GM18505 (cell line): Measurements from ENCODE around the gene CKAP5.

Experiments used
- ATAC-seq: cut with Tn5 transposase; IDR thresholded peaks from one replicate; pipeline ENCODE4 v1.9.1; 2021; ENCODE audit not compliant: unreplicated experiment
- POLR2A ChIP-seq: IDR thresholded peaks from 4 replicates; pipeline ENCODE4 v1.6.1; 2011; ENCODE audit warnings: borderline replicate concordance; ENCODE audit not compliant: insufficient read depth, insufficient read length; ENCODE audit errors: extremely low read depth

Gene CKAP5

DNA sequence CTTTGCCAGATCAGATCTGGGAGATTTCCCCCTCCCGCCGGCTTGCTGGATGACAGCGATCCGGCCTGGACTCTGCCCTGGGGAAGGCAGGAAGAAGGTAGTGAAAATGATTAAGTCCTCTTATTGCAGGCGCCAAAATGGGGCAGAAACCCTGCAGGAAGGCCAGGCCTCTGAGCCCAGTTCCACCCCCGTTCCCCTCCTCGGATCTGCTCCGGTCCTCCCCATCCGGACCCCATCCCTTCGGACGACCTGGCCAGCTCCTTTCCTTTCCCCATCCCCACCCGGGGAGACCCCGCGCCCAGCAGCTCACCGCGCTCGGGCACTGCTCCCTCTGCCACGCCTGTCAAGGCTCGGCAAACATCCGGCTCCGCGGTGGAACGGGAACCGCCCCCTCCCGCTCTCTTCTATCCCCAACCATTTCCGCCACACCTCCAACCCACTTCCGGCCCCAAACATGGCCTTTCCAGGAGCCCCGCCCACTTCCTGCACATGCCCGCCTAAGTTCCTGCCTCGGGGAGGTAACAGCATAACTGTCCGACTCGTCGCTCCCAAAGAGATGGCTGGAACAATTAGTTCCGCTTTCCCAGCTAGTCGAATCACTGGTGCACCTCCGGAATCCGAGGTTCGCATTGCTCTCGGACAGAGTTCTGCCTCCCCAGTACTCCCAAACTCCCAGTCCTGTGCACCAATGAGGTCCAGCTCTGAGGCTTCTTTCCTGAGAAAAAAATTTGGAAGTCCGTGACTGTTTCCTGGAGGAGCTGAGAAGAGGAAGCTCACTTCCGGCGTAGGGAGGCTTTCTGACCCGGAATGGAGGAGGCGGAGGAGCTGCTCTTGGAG lies 145.6 kb downstream of the CKAP5 start, which contains the start of the genes ARHGAP1 and ZNF408:
TSS of gene ARHGAP1 (minus strand) at position 379 of the 837 bp plus-strand sequence. CDS start 4,512 bp downstream, outside the sequence.
TSS of gene ZNF408 (plus strand) at position 791 of the 837 bp plus-strand sequence. CDS start at position 808, 17 bp downstream.
- TF ChIP-seq POLR2A: peak; percentile 77
- peak; percentile 94 for ATAC-seq

DNA sequence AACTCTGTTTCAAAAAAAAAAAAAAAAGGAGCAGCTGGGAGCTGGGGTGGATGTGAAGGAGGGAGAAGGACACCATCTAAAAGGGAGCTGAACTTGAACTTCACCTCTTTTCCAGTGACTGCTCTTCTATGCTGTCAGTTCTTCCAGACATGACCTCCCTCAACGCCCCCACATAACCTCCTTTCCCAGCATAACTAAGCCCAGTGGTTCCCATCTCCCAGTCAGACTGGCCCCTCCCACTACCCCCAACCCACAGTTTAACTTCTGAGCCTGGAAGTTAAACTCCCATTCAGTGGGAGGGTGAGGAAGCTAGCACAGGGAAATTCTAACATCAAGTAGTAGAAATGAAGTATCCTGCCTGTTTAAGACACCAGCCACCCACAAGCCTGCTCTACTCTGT lies 147.5 kb downstream of the CKAP5 start:
- no peak for TF ChIP-seq POLR2A
- no peak for ATAC-seq

DNA sequence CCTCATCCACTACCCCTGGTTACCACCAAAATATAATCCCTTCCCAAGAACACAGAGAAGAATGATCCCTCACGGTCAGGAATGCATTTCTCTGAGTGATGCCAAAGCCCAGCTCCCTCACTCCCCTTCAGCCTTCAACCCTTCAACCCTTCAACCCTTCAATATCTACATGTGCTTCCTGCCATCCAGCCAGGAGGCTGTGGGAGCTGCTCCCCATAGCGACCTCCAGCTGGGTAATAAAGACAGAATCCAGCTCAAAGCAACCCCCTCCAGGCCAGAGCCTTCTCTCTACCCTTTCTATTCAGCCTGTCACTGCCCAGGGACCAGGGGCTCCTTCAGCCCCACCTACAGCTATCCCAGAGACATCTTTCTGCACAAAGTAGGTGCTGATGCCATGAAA lies 148.4 kb downstream of the CKAP5 start:
- ATAC-seq: no peak
- no peak for TF ChIP-seq POLR2A

DNA sequence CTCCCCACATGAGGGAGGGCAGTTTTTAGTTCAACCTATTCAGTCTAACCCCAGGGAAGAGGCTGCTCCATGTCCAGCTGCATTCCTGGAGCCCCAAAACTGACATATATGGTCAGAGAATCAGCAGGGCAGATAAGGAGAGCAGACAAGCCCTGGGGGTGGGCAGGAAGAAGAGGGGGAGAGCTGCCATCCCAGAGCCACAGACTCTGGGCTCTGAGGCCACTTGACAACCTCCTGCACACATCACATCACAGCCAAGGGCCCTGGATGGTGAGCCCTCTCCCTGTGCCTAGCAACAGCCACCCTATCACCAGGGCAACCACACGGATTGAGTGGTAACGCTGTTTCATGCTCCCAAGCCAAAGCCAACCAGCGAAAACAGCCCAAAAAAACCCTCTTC lies 148.8 kb downstream of the CKAP5 start:
- ATAC-seq: no peak
- no peak for TF ChIP-seq POLR2A

- ATAC-seq: no peak
- TF ChIP-seq POLR2A: no peak
Observed at GRCh38 chr11:46696212-46696558, 149.9 kb downstream of the CKAP5 start.

GRCh38 chr11:46695345-46696211 lies 150.5 kb downstream of the CKAP5 start:
- no peak for ATAC-seq
- no peak for TF ChIP-seq POLR2A

DNA sequence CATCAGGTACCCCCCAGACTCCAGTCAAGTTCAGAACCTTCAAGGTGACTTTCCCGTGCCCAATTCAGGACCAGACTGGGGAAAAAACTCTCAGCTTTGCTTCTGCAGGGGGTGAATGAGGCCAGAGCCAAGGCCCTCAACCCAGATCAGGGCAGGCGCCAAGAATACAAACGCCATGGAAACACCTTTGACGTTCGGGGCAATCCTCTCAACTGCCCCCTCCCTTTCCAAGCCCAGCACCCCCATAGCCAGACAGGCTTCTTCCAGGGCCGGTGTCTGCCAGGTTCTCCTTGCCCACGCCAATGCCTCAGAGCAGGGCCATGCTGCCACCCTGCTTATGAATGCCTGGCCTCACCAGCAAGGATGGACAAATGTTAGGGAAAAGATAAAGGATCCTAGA lies 151.5 kb downstream of the CKAP5 start:
- TF ChIP-seq POLR2A: no peak
- ATAC-seq: no peak

DNA sequence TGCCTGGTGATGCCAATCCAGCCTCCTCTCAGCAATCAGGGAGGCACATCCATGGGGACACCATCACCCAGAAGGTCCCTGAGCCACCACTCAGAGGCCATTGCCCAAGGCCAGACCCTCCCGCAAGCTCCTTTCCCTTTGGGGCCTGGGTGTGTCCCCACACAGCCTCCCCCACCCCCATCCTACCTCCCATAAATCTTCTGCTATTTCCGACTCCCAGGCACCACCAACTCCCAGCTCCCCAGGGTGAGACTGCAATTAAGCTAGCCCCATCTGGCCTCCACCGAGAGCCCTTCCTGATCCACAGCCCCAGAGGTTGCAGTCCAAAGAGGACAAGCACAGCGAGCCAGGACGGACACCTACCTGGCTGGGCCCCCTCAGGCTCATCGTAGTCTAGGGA lies 152.0 kb downstream of the CKAP5 start:
- TF ChIP-seq POLR2A: no peak
- ATAC-seq: no peak

DNA sequence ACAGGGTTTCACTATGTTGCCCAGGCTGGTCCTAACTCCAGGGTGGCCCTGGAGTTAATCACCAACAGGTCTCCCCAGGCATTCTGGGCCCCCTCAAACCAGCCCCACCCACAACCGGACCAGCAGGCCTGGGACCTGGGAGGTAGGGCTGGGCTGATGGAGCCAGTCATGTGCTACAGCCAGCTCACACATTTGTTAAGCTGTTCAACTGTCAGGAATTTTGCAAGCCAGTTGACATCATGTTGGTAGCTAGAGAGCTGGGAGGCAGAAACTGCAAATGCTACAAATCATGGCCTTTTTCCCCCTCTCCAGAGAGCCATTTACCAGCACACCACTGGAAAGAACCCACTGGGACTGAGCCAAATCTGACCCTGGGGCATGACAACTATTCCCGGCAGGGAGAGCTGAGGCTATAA lies 152.5 kb downstream of the CKAP5 start:
- TF ChIP-seq POLR2A: no peak
- ATAC-seq: no peak
